Naive thymus-derived CD8-positive, alpha-beta T cell (primary cell): ENCODE measurements around the gene SYT1. TPM values are rescaled to one million over a fixed set of nuclear protein-coding genes. Genes with fewer than 3 reads are reported as not detected.

ENCODE experiments used
- ATAC-seq, 2 donors: fragments of 150-1000 bp; cut with Tn5 transposase in 1 of 2; sonication (Bioruptor Pico), chemical (Tn5 transposase) in 1 of 2; 1 replicate in 1 of 2; 2 replicates in 1 of 2; pipeline ENCODE4 v1.10.0; 2021; ENCODE audit warnings: mild to moderate bottlenecking in 2 of 2, moderate library complexity in 2 of 2
- POLR2A ChIA-PET: fragments of 350-600 bp; sonication (Branson Sonifier 250); formaldehyde crosslinking; loops from one replicate; lab custom pipeline; 2021; ENCODE audit warnings: antibody characterized with exemption; lab: Charles Lee
- DNase-seq, 10 donors: peaks; one replicate each; pipeline versions ENCODE4 v3.0.0 to v3.0.0-alpha.2; 2020 to 2022
- H3K27ac Mint-ChIP-seq, 10 donors: one replicate each; pipeline ENCODE4 v1.8.0; 2020 to 2022; ENCODE audit warnings: mild to moderate bottlenecking in 10 of 10, mixed read lengths in 10 of 10, moderate library complexity in 4 of 10, inconsistent platforms in 1 of 10
- H3K27me3 Mint-ChIP-seq, 5 donors: one replicate each; pipeline ENCODE4 v1.8.0; 2021 to 2022; ENCODE audit warnings: mixed read lengths in 5 of 5
- H3K36me3 Mint-ChIP-seq, 3 donors: one replicate each; pipeline ENCODE4 v1.8.0; 2020 to 2022; ENCODE audit warnings: mixed read lengths in 3 of 3, mild to moderate bottlenecking in 2 of 3, inconsistent platforms in 1 of 3
- H3K4me1 Mint-ChIP-seq, 4 donors: one replicate each; pipeline ENCODE4 v1.8.0; 2021 to 2022; ENCODE audit warnings: mixed read lengths in 4 of 4
- H3K4me3 Mint-ChIP-seq, 10 donors: one replicate each; pipeline ENCODE4 v1.8.0; 2020 to 2022; ENCODE audit warnings: mild to moderate bottlenecking in 10 of 10, mixed read lengths in 10 of 10, moderate library complexity in 6 of 10, inconsistent platforms in 1 of 10
- H3K9me3 Mint-ChIP-seq, 9 donors: one replicate each; pipeline ENCODE4 v1.8.0; 2020 to 2022; ENCODE audit warnings: mixed read lengths in 9 of 9, mild to moderate bottlenecking in 3 of 9, inconsistent platforms in 1 of 9, moderate library complexity in 1 of 9
- polyA plus RNA-seq, 3 donors: library from polyadenylated mRNA; unstranded; fragments of 300-500 nt; fragmentation: Illumina TruSeq; gene quantifications; one replicate each; pipeline ENCODE4 v1.2.3, GENCODE V29; 2021
- total RNA-seq, 8 experiments: library from RNA in 2 of 8; stranded (reverse) in 2 of 8; gene quantifications; one replicate each; pipeline ENCODE4 v1.2.3 and lab custom pipeline; 2021 to 2026

SYT1 gene
- total and polyA plus RNA-seq, 5 experiments from 2014 or later: not detected

GRCh38 chr12:78871566-78871965 is 7.0 kb downstream of the SYT1 start:
- Mint-ChIP-seq H3K9me3 (peaks cover 0 to 2% (median 0%) of the 10 kb centered on the region in 9 donors), H3K36me3 (no peaks in the 10 kb centered on the region), H3K27ac (no peak overlapping the region), H3K4me3 (no peak overlapping the region), H3K27me3 (no peaks in the 10 kb centered on the region), H3K4me1 (no peaks in the 10 kb centered on the region)
- no peak for DNase-seq
- POLR2A ChIA-PET: no interaction called here
- ATAC-seq: no peak

DNA sequence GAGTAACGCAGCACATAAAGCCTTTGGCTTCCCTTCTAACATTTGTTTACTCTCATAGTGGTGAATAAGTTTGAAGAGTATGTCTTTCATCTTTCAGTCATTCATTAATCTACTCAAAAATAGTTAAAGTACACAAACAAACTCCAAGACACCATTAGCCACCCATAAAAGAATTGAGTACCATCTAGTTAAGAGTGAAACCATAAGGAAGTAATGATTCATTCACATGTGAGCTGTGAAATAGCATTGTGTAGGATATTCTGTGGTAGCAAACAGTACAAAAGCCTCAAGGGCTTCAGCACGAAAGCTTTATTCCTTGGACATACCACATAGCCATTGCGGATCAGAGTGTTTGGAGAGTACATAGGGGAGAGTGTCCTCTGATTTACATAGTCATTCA is 13.9 kb downstream of the SYT1 start:
- H3K4me1 Mint-ChIP-seq: no peaks in the 10 kb centered on the region
- no peak for ATAC-seq
- POLR2A ChIA-PET: no interaction called here
- no peaks in the 10 kb centered on the region for H3K36me3 Mint-ChIP-seq
- H3K9me3 Mint-ChIP-seq: peaks cover 0 to 15% (median 2%) of the 10 kb centered on the region in 9 donors
- H3K27me3 Mint-ChIP-seq: no peaks in the 10 kb centered on the region
- DNase-seq: no peak
- no peak overlapping the region for H3K4me3 Mint-ChIP-seq
- no peak overlapping the region for H3K27ac Mint-ChIP-seq

GRCh38 chr12:78878866-78879265 is 14.3 kb downstream of the SYT1 start:
- Mint-ChIP-seq H3K27ac (no peak overlapping the region), H3K4me3 (no peak overlapping the region), H3K27me3 (no peaks in the 10 kb centered on the region), H3K4me1 (no peaks in the 10 kb centered on the region), H3K36me3 (no peaks in the 10 kb centered on the region), H3K9me3 (peaks cover 0 to 15% (median under 1%) of the 10 kb centered on the region in 9 donors)
- DNase-seq (no peak), ATAC-seq (no peak)
- POLR2A ChIA-PET: no interaction called here

- Mint-ChIP-seq H3K36me3 (no peaks in the 10 kb centered on the region), H3K27ac (no peak overlapping the region), H3K4me1 (no peaks in the 10 kb centered on the region), H3K4me3 (no peak overlapping the region), H3K9me3 (peaks cover 0 to 15% (median 0%) of the 10 kb centered on the region in 9 donors), H3K27me3 (no peaks in the 10 kb centered on the region)
- POLR2A ChIA-PET: no interaction called here
- ATAC-seq: no peak
- no peak for DNase-seq
Observed at GRCh38 chr12:78880078-78880477, 15.5 kb downstream of the SYT1 start.

- H3K27ac Mint-ChIP-seq: no peak overlapping the region
- H3K36me3 Mint-ChIP-seq: no peaks in the 10 kb centered on the region
- POLR2A ChIA-PET: no interaction called here
- H3K9me3 Mint-ChIP-seq: peaks cover 0 to 15% (median 0%) of the 10 kb centered on the region in 9 donors
- DNase-seq (no peak), ATAC-seq (no peak)
- no peaks in the 10 kb centered on the region for H3K27me3 Mint-ChIP-seq
- no peak overlapping the region for H3K4me3 Mint-ChIP-seq
- H3K4me1 Mint-ChIP-seq: no peaks in the 10 kb centered on the region
Observed at GRCh38 chr12:78881685-78882084, 17.1 kb downstream of the SYT1 start.

DNA sequence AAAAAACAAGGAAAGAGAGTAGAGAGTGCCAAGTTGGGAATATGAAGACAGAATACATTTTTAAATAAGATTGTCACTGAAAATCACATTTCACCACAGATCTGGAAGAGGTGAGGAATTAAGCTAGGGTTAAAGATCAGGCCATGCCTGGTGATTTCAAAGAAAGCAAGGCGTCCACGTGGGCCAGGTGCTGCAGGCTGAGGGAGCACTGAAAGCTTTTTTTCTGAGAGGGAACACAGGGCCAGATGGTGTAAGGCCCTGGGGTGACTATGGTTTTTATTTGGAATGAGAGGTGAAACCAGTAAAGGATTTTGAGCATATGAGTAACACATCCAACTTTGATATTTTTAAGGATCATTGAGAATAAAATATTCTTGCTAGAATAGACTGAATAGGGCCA is 20.9 kb downstream of the SYT1 start:
- Mint-ChIP-seq H3K9me3 (peaks cover 0 to 11% (median 0%) of the 10 kb centered on the region in 9 donors), H3K36me3 (no peaks in the 10 kb centered on the region)
- POLR2A ChIA-PET: no interaction called here

GRCh38 chr12:78886719-78887407 is 22.3 kb downstream of the SYT1 start:
- no peak overlapping the region for H3K4me3 Mint-ChIP-seq
- H3K27me3 Mint-ChIP-seq: no peaks in the 10 kb centered on the region
- no peak overlapping the region for H3K27ac Mint-ChIP-seq
- peaks cover 0 to 4% (median 0%) of the 10 kb centered on the region in 9 donors for H3K9me3 Mint-ChIP-seq
- no peaks in the 10 kb centered on the region for H3K36me3 Mint-ChIP-seq
- POLR2A ChIA-PET: no interaction called here
- DNase-seq (no peak), ATAC-seq (no peak)
- H3K4me1 Mint-ChIP-seq: peaks cover 0 to 10% (median 0%) of the 10 kb centered on the region in 4 donors

More for the DNA sequence above, 20.9 kb downstream of the SYT1 start:
- H3K27me3 Mint-ChIP-seq: no peaks in the 10 kb centered on the region
- no peak overlapping the region for H3K27ac Mint-ChIP-seq
- H3K4me3 Mint-ChIP-seq: no peak overlapping the region
- DNase-seq: no peak
- no peak for ATAC-seq
- H3K4me1 Mint-ChIP-seq: peaks cover 0 to 10% (median 0%) of the 10 kb centered on the region in 4 donors

- no peak overlapping the region for H3K4me3 Mint-ChIP-seq
- POLR2A ChIA-PET: no interaction called here
- ATAC-seq (no peak), DNase-seq (no peak)
- H3K4me1 Mint-ChIP-seq: peaks cover 0 to 10% (median 0%) of the 10 kb centered on the region in 4 donors
- H3K27me3 Mint-ChIP-seq: no peaks in the 10 kb centered on the region
- peaks cover 0 to 4% (median 0%) of the 10 kb centered on the region in 9 donors for H3K9me3 Mint-ChIP-seq
- H3K36me3 Mint-ChIP-seq: no peaks in the 10 kb centered on the region
- no peak overlapping the region for H3K27ac Mint-ChIP-seq
Observed at GRCh38 chr12:78887444-78887843, 22.9 kb downstream of the SYT1 start.

GRCh38 chr12:78888568-78888967 is 24.0 kb downstream of the SYT1 start:
- Mint-ChIP-seq H3K27ac (no peak overlapping the region), H3K4me3 (peak overlapping the region in 1 of 10 donors; percentile 28), H3K36me3 (no peaks in the 10 kb centered on the region), H3K9me3 (peaks cover 0 to 4% (median 0%) of the 10 kb centered on the region in 9 donors), H3K27me3 (no peaks in the 10 kb centered on the region), H3K4me1 (peaks cover 0 to 10% (median 0%) of the 10 kb centered on the region in 4 donors)
- no peak for ATAC-seq
- POLR2A ChIA-PET: no interaction called here
- DNase-seq: no peak

- POLR2A ChIA-PET: no interaction called here
- ATAC-seq (no peak), DNase-seq (no peak)
- Mint-ChIP-seq H3K27ac (no peak overlapping the region), H3K36me3 (no peaks in the 10 kb centered on the region), H3K4me3 (no peak overlapping the region), H3K4me1 (peaks cover 0 to 10% (median 0%) of the 10 kb centered on the region in 4 donors), H3K27me3 (no peaks in the 10 kb centered on the region), H3K9me3 (peaks cover 0 to 8% (median 2%) of the 10 kb centered on the region in 9 donors)
Observed at GRCh38 chr12:78891646-78892353, 27.2 kb downstream of the SYT1 start.

DNA sequence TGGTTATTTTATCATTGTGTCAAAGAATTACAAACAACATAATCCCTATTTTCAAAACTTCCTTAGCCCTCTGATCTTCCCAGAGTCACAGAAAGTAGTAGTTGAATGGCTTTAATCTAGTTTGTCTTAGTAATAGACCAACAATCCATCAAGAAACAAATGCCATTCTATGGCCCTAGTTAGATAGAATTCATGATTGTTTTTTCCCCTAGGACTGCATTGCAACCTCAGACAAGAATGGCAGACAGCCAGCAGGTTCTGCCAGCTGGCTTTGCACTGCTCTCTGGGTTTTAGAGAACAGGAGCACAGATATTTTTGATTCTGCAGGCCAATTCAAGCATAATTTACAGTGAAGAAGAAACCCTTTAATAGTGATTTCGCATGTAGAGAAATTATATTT is 33.8 kb downstream of the SYT1 start:
- POLR2A ChIA-PET: no interaction called here
- Mint-ChIP-seq H3K27me3 (no peaks in the 10 kb centered on the region), H3K9me3 (peaks cover 0 to 10% (median 3%) of the 10 kb centered on the region in 9 donors), H3K4me3 (no peak overlapping the region), H3K27ac (no peak overlapping the region), H3K36me3 (no peaks in the 10 kb centered on the region), H3K4me1 (no peaks in the 10 kb centered on the region)
- ATAC-seq: no peak
- no peak for DNase-seq

DNA sequence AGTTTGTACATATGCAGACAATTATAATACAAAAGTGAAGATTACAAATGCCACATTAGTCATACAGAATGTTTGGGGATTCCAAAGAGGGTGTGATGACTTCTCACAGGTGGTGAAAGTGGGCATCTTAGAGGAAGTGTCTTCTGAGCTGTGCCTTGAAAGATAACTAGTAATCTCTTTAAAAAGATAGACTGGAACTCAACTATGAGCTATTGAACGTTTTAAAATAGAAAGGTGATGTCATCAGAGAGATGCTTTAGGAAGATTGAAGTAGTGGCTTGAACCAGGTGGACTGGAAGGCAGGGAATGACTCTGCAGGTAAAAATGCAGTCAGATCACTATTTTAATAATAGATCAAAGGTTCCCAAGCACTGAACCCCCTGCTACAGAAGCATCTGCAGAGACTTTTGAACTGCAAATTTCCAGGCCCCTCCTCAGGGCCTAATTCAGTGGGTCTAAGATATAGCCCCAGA is 50.3 kb downstream of the SYT1 start:
- ATAC-seq (no peak), DNase-seq (no peak)
- Mint-ChIP-seq H3K27ac (no peak overlapping the region), H3K9me3 (peaks cover 0 to 12% (median under 1%) of the 10 kb centered on the region in 9 donors), H3K36me3 (no peaks in the 10 kb centered on the region), H3K27me3 (no peaks in the 10 kb centered on the region), H3K4me1 (no peaks in the 10 kb centered on the region), H3K4me3 (no peak overlapping the region)
- POLR2A ChIA-PET: no interaction called here

GRCh38 chr12:78916845-78917480 is 52.4 kb downstream of the SYT1 start:
- Mint-ChIP-seq H3K36me3 (no peaks in the 10 kb centered on the region), H3K27me3 (no peaks in the 10 kb centered on the region), H3K4me1 (no peaks in the 10 kb centered on the region), H3K9me3 (peaks cover 0 to 6% (median 1%) of the 10 kb centered on the region in 9 donors), H3K27ac (no peak overlapping the region), H3K4me3 (no peak overlapping the region)
- no peak for DNase-seq
- no peak for ATAC-seq
- POLR2A ChIA-PET: no interaction called here
